ENCODE results near the gene MDC1. TPM values are rescaled to one million over a fixed set of nuclear protein-coding genes. Genes with fewer than 3 reads are reported as not detected.

MDC1 gene
- total and polyA plus RNA-seq, 2 of the 13 experiments (the other 11 are each of a cell fraction or from before 2014, with no cell fraction given), result 8.4 to 14.0 TPM

DNA sequence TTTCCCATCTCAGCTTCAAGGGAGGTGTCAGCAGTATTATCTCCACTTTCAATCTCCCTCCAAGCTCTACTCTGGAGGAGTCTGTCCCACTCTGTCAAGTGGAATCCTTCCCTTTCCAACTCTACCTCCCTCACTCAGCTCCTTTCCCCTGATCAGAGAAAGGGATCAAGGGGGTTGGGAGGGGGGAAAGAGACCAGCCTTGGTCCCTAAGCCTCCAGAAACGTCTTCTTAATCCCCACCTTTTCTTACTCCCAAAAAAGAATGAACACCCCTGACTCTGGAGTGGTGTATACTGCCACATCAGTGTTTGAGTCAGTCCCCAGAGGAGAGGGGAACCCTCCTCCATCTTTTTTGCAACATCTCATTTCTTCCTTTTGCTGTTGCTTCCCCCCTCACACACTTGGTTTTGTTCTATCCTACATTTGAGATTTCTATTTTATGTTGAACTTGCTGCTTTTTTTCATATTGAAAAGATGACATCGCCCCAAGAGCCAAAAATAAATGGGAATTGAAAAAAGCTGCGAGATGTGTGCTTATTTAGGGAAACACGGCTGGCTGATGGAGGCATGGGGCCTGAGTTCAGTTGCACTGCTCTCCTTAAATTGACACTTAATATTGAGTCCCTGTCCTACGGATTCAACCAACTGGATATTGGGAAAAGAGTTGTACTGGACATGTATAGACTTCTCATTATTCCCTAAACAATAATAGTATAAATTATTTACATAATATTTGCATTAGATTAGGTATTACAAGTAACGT lies 8.0 kb upstream of the MDC1 start (continued):
- TF ChIP-seq, protein P1, sequence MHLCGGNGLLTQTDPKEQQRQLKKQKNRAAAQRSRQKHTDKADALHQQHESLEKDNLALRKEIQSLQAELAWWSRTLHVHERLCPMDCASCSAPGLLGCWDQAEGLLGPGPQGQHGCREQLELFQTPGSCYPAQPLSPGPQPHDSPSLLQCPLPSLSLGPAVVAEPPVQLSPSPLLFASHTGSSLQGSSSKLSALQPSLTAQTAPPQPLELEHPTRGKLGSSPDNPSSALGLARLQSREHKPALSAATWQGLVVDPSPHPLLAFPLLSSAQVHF (CRISPR knock-in tag; IDR thresholded peaks at IDR 0.05), result peak; percentile 53; the same call in 1 of the 2 replicates
- TF ChIP-seq ZNF547 (CRISPR knock-in tag; IDR thresholded peaks at IDR 0.05) (no peak), ZBTB21 (CRISPR knock-in tag; IDR thresholded peaks at IDR 0.05) (no peak), SIN3A (IDR thresholded peaks at IDR 0.05; ENCODE audit: borderline replicate concordance, low read depth, low read length) (no peak), RBM22 (optimal IDR thresholded peaks at IDR 0.05; ENCODE audit: low read length) (peak; percentile 99), BRD4 (CRISPR knock-in tag; IDR thresholded peaks at IDR 0.05) (no peak), RNF2 (conservative IDR thresholded peaks at IDR 0.05; ENCODE audit: low read depth) (no peak), DNMT1 (CRISPR knock-in tag; IDR thresholded peaks at IDR 0.05) (no peak), ZNF143 (CRISPR knock-in tag; IDR thresholded peaks at IDR 0.05) (no peak), AGO2 (optimal IDR thresholded peaks at IDR 0.05; ENCODE audit: low read depth, low read length) (peak; percentile 21), ZNF768 (CRISPR knock-in tag; IDR thresholded peaks at IDR 0.05) (no peak), PAWR (CRISPR knock-in tag; IDR thresholded peaks at IDR 0.05; ENCODE audit: borderline replicate concordance) (no peak), ATRX (CRISPR knock-in tag; IDR thresholded peaks at IDR 0.05; ENCODE audit: borderline replicate concordance) (no peak), NCOA5 (CRISPR knock-in tag; IDR thresholded peaks at IDR 0.05) (no peak), ZNF234 (CRISPR knock-in tag; conservative IDR thresholded peaks at IDR 0.05) (no peak), FOXP1 (IDR thresholded peaks at IDR 0.05) (no peak), FOXP1 (CRISPR knock-in tag; IDR thresholded peaks at IDR 0.05) (0 out of 2 replicates have a peak, but pooled peaks have one; percentile 9), RXRB (CRISPR knock-in tag; IDR thresholded peaks at IDR 0.05; ENCODE audit: borderline replicate concordance) (0 out of 2 replicates have a peak, but pooled peaks have one; percentile 4), MZF1 (CRISPR knock-in tag; IDR thresholded peaks at IDR 0.05; ENCODE audit: borderline replicate concordance) (no peak), WIZ (CRISPR knock-in tag; IDR thresholded peaks at IDR 0.05) (no peak)
- TF ChIP-seq, protein P2, sequence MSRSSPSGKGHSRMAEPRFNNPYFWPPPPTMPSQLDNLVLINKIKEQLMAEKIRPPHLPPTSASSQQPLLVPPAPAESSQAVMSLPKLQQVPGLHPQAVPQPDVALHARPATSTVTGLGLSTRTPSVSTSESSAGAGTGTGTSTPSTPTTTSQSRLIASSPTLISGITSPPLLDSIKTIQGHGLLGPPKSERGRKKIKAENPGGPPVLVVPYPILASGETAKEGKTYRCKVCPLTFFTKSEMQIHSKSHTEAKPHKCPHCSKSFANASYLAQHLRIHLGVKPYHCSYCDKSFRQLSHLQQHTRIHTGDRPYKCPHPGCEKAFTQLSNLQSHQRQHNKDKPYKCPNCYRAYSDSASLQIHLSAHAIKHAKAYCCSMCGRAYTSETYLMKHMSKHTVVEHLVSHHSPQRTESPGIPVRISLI (CRISPR knock-in tag; IDR thresholded peaks at IDR 0.05; ENCODE audit: borderline replicate concordance), result no peak
- TF ChIP-seq, protein P3, sequence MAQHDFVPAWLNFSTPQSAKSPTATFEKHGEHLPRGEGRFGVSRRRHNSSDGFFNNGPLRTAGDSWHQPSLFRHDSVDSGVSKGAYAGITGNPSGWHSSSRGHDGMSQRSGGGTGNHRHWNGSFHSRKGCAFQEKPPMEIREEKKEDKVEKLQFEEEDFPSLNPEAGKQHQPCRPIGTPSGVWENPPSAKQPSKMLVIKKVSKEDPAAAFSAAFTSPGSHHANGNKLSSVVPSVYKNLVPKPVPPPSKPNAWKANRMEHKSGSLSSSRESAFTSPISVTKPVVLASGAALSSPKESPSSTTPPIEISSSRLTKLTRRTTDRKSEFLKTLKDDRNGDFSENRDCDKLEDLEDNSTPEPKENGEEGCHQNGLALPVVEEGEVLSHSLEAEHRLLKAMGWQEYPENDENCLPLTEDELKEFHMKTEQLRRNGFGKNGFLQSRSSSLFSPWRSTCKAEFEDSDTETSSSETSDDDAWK (CRISPR knock-in tag; IDR thresholded peaks at IDR 0.05), result no peak
- TF ChIP-seq, protein P4, sequence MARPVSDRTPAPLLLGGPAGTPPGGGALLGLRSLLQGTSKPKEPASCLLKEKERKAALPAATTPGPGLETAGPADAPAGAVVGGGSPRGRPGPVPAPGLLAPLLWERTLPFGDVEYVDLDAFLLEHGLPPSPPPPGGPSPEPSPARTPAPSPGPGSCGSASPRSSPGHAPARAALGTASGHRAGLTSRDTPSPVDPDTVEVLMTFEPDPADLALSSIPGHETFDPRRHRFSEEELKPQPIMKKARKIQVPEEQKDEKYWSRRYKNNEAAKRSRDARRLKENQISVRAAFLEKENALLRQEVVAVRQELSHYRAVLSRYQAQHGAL (CRISPR knock-in tag; IDR thresholded peaks at IDR 0.05; ENCODE audit: not compliant biosample characterization), result no peak
- TF ChIP-seq, protein P5, sequence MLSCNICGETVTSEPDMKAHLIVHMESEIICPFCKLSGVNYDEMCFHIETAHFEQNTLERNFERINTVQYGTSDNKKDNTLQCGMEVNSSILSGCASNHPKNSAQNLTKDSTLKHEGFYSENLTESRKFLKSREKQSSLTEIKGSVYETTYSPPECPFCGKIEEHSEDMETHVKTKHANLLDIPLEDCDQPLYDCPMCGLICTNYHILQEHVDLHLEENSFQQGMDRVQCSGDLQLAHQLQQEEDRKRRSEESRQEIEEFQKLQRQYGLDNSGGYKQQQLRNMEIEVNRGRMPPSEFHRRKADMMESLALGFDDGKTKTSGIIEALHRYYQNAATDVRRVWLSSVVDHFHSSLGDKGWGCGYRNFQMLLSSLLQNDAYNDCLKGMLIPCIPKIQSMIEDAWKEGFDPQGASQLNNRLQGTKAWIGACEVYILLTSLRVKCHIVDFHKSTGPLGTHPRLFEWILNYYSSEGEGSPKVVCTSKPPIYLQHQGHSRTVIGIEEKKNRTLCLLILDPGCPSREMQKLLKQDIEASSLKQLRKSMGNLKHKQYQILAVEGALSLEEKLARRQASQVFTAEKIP (CRISPR knock-in tag; IDR thresholded peaks at IDR 0.05; ENCODE audit: borderline replicate concordance), result no peak
- TF ChIP-seq, protein P6, sequence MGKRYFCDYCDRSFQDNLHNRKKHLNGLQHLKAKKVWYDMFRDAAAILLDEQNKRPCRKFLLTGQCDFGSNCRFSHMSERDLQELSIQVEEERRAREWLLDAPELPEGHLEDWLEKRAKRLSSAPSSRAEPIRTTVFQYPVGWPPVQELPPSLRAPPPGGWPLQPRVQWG (CRISPR knock-in tag; IDR thresholded peaks at IDR 0.05; ENCODE audit: borderline replicate concordance, low read depth), result no peak

Measured in HepG2 (cell line).